Middle frontal gyrus (tissue), 1 donor: ENCODE data around the gene SCN5A.

Experiments
- DNase-seq: peaks from one replicate; pipeline ENCODE4 v3.0.0-alpha.2; 2015; ENCODE audit warnings: low spot score; ENCODE audit errors: extremely low spot score

Gene SCN5A

DNA sequence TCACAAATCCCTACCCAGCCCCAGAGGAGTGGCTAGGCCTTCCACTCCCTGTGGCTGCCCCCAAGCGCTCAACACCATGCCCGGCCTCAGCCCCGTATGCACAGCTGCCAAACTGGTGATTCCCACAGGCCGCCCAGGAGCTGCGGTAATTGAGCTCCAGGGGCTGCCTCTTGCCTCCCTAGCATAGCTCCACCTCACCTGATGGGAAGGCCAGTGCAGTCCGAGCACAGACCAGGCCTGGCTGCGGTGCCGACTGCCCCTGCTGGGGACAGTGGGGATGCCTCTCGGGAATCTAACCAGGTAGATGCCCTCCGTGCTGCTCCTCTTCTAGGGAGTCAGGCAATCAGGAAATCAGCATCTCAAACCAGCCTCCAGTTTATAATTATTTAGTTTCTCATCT, 25.9 kb downstream of the SCN5A start:
- DNase-seq = no peak

DNA sequence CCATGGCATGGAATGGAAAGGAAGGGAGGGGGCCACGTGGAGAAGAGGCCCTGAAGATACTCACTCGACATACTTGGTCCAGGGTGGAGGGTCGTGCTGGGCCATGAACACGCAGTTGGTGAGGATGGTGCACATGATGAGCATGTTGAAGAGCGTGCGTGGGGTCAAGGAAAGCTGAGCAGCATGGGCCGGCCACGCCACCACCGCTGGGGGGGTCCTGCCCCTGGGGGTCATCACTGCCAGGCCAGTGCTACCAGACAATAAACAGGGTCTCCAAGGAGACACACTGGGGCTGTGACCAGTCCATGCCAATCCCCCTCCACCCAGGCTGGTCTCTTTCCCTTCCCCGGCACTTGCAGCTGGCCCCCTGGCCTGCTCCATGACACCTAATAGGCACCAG, 27.2 kb downstream of the SCN5A start:
- DNase-seq = no peak

DNA sequence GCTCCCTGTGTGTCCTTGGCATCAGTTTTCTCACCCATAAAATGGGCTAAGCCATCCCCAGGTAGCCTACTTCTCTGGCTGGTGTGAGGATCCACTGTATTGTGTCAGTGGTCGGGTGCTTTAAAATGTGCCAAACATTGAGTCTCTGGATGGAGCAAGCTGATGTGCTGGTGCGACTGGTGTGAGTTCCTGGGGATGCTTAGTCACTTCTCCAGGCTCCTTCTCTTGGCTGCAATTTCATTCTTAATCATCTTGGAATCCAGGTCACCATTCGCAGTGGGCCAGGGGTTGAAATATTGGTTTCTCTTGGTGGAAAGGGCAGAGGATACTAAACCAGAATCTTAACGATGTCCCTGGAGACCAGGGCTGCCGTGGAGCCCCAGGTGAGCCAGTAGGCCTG, 29.3 kb downstream of the SCN5A start:
- DNase-seq = no peak

DNA sequence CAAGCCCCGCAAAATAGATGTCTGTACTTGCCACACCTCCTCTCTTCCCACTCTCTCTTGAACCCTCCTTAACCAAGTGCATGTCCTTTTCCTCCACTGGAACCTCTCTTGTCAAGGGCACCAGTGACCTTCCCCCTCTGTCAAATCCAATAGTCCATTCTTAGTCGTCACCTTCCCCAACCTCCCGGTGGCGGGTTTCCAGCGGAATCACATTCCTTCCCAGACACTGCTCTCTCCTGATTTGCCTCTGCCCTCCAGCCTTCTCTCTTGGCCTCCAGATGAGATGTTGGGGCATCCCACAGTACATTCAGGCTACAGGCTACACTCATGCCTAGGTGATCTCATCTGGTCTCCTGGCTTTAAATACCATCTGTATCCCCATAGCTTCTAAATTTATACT, 31.1 kb downstream of the SCN5A start:
- DNase-seq = no peak

DNA sequence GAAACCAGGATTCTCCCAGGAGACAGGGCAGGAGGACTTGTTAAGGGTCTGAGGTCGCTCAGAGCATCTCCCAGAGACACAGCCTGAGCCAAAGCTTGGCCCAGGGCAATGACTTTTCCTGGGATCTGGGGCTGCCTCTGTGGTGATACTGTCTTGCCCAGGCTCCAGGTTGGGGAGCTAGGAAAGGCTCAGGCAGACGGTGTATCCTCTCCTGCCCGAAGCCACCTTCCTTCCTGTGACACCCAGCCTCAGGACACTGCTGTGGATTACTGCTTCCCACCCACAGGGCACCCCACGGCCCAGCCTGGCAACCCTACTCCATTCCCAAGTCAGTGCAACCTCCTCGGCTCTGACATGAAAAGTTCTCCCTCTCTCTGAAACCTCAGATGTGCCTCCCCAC, 31.9 kb downstream of the SCN5A start:
- no peak for DNase-seq

DNA sequence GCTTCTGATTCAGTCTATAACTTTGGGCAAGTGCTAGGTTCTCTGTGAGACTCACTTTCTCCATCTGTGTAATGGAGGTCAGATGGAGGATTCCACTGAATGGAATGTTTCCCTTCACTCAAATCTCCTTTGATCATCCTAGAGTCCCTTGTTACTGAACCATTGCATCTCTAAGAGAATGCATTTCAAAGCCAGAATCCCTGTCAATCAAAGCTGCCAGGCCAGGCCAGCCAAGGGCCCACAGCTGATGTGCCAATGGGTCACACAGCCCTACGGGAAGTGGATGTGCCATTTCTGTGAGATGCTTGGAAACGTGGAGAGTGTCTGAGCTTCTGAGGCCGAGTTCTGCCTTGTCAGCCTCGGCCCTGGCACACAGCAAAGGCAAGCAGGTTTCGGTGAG, 32.4 kb downstream of the SCN5A start:
- no peak for DNase-seq

DNA sequence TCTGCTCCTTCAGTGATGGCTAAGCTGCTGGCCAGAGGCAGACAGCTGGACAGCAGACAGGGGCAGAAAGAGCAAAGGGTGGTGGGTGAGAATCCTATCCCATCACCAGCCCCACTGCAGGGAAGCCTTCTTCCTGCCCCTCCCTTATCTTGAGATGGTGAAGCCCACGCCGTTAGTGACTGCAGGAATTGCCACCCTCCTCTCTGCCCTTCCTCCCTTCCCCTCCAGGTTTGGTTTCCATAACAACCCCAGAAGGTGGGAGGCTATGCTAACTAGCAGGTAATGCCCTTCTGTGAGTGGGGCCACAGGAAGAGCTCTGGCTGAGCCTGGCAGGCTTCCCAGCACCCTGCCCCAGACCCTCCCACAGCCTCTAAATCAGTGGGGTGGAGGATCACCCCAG, 32.8 kb downstream of the SCN5A start:
- DNase-seq = no peak

DNA sequence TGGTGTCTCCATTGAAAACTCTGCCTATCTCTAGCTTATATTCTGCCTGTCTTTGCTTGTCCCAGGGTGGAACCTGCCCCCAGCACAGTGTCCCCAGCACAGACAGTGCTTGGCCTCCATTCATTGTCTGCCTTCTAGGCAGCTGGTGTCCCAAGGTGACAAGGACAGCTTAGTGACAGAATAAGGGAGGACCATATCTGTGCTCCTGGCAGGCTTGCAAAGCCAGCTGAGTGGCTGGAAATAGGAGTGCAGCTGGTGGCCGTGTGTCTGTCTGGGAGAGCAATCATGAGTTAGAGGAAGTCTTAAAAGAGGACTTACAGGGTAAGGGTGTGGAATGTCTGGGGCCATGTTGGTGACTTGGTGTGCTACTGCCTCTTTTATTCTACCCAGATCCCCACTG, 33.4 kb downstream of the SCN5A start:
- DNase-seq = no peak

DNA sequence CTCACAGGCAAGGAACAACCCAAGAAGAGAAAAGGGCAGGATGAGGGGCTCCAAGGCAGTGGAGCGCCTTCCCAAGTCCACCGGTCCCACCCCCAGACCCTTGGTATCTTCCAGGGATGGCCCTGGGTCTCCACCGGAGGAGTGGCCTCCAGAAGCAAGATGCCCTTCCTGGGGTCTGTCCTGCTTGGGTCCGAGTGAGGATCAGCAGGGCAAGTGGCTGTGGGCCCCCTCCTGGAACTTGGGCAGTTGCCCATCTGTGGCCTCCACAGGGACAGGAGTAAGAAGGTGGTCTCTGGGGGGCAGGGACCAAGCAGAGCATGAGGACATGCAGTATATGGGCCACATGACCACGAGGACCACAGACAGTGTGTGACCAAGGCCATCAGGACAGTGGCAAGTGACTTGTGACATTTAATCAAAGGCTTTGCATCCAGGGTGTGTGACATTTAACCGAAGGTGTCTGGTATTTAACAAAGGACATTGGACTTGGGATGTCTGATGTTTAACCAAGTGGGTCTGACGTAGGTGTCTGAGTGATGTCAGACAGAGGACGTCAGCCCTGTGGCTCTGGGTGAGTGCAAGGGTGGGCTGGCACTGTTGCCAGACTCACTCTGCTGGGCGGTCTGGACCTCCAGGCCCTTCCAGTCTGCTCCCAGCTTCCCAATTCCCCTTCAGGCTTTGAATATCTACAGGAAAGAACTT, 34.7 kb downstream of the SCN5A start:
- DNase-seq = no peak

DNA sequence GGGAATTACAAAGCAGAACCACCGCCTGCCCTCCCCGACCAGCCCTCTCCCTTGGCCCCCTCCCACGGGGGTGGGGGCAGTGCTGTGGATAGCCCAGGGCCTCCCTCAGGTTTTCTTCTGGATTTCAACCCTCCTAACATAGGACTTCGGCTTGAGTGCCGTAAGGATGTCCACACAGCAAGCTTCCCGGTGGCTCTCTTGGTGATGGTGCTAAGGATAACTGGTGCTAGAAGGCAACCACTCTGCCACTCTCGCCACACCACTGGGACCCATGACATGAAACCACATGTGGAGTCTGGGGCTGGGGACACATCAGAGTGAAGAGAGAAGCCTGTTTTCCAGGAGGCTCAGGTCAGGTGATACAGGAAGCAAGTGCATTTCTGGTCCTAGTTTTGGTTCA, 35.4 kb downstream of the SCN5A start:
- no peak for DNase-seq

DNA sequence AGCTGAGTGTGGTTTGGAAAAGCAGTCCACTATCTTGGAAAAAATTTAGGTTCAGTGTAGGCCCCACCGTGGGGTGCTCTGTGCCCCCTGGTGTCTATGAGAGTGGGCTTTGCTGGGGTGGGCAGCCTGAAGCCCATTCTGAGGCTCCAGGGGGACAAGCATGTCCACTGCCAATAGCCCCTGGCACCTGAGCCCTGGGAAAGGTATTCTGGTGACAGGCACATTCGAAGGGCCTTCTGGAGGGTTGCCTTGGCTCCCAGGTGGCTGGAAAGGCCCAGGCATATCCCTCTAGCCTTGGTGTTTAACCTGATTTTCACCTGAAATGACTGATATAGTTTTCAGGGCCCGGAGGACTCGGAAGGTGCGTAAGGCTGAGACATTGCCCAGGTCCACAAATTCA, 36.1 kb downstream of the SCN5A start:
- no peak for DNase-seq

DNA sequence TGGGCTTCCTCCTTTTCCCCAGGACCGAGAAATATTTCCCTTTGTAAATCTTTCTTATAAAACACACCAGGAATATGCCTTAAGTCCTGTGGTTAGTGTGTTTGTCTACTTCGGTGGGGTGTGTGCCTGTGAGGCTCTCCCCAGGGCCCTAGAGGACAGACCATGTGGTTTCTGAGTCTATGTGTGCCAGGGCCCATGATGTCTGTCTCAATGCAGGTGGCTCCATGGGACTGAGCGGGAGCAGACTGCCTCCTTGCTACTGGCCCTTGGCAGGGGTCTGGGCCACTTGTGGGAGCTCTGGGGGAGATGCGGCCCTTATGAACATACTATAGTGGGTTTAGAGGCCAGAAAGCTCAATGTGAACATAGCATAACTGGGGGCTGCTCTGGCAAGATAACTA, 37.6 kb downstream of the SCN5A start:
- DNase-seq = no peak

DNA sequence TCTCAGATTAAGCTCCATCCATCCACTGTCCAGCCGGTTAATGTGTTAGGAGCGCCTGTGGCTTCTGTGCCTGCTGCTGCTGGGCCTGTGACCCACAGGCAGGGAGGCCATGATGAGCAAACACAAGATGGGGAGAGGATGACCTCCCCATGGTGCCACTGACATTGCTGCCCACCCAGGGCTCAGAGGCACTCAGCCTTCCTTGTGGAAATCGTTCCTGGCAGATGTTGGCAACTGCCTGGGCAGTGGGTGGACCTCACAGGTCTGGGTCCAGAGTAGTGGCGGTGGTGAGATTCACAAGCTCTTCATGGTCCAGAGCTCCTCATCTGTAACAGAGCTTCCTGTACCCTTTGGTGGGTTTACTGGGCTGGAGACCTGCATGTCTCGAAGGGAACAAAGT, 38.6 kb downstream of the SCN5A start:
- DNase-seq = no peak

DNA sequence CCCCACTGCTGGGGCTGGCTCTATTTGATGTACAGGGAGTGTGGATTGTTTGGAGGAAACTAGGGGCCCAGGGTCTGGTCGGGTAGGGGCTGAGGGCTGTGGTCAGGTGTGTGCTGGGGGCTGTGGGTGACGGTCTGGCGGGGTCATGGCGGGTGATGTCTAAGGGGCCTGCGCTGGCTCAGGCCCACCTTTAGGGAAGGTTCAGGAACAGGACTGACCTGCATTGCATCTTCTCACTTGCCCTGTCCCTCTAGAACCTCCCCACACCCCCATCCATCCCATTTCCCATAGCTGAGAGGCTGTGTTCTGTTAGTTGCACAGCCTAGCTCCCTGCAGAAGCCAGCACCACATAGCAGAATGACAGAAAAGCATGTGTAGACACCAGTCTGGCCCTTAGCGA, 39.1 kb downstream of the SCN5A start:
- DNase-seq = no peak

DNA sequence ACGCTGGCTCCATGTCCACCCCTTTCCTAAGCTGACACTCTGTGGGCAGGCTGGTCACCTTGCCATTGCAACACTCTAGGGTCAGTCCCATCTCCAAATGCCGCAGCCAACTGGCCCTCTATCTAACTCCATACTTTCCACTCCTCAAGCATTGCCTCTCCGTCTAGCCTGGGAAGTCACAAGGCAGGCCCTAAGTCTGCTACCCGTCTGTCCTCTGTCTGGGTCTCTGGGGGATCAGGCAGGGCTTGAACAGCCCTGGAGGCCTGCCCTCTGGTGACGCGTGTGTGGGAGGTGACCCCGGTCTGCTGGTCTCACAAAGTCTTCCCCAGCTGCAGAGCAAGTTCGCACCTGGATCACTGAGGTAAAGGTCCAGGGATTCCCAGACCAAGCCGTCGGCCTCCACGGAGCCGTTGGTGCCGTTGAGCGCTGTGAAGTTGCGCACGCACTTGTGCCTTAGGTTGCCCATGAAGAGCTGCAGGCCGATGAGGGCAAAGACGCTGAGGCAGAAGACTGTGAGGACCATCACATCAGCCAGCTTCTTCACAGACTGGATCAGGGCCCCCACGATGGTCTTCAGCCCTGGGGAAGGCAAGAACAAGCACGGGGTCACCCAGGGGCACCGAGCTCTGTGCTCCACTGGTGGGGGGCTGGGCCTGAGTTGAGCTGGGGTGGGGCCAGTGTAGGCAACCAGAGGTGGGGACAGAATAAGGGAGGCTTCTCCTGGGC, 39.9 kb downstream of the SCN5A start:
- no peak for DNase-seq

DNA sequence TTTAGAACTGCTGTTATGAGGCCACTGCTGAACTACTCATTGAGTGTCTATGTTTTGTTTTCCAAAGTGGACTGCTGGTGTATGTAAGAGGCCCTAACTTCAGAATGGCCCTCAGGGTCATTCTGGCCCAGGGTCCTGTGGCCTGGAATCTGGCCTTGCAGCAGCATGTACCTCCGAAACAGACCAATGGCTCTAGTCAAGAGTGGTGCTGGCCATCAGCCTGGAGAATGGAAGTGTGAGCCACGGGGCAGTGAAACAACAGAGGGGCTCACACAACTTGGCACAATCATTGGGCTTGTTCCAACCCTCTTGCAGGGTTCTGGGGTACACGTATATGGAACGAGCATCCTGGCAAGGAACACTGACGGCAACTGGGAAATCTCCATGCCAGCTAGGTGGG, 40.5 kb downstream of the SCN5A start:
- DNase-seq = no peak

DNA sequence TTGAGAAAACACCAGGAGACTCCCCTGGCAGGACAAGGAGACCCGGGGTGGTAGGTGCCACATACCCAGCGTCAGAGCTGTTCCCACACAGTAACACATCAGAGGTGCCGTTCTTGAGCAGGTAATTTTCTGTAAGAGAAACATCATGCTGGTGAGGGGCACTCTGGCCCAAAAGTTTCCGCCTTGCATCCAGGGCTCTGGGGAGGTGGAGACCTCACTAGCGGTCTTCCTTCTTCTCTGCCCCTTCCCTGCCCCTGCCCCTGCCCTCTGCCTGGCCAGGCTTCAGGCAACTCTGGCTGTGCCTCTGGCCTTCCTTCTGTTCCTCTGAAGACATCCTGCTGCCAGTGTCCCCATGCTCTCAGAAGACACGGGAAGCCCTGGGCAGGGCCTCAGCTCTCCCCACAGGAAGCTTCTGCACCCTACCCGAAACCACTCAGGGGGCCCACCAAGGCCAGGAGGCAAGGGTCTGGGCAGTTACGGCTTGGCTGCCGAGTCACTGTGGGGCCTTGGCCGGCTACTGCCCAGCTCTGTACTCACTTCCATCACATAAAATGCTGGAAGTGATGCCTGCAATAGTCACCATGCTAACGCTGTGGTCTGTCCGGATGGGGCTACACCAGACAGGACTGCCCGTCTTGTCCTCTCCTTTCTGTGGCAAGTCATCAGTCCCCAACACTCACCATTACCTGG, 41.3 kb downstream of the SCN5A start:
- DNase-seq = no peak

DNA sequence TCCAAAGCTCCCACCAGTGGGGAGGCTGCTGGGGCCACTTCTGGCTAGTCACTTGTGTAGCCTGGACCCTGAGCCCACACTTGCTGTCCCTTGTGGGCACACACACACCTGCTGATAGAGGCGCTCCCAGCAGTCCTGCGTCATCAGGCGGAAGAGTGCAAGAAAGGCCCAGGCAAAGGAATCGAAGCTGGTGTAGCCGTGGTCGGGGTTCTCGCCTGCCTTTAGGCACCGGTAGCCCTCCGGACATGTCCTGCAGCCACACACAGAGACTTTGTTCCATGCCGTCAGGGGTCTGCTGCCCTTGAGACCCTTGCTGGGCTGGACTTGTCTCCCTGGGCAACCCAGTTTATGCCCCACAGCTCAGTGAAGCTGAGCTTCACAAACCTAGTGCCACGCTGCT, 42.9 kb downstream of the SCN5A start:
- DNase-seq = no peak

DNA sequence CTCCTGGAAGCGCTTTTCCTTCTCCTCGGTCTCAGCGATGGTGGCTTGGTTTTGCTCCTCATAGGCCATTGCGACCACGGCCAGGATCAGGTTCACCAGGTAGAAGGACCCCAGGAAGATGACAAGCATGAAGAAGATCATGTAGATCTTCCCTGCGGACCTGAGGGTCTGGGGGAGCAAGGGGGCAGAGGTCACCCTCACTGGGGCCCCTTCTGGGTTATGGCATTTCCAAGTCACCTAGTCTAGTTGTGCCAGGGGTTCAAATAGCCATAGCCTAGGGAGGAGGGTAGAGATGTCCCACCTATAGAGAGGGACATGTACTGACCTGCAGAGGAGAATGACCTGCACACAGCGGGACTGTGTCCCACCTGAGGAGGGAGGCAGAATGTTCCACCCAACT, 43.5 kb downstream of the SCN5A start:
- no peak for DNase-seq

DNA sequence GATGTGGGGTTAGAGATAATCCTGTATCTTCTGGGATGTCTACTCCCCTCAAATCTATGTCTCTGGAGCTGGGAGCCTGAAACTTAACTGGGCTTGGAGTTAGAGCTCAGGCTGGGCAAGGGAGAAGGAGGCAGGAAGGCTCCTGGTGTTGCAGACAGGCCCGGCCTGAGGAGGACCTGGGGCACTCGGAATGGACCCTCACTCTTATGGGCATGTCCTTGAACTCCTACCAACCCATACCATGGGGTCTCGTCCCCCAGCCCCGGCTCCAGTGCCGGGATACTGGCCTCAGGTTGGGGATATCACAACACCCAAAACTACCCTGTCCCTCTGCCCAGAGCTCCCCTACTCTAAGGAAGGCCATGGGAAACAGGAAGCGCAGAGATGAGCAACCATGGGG, 45.2 kb downstream of the SCN5A start:
- no peak for DNase-seq

DNA sequence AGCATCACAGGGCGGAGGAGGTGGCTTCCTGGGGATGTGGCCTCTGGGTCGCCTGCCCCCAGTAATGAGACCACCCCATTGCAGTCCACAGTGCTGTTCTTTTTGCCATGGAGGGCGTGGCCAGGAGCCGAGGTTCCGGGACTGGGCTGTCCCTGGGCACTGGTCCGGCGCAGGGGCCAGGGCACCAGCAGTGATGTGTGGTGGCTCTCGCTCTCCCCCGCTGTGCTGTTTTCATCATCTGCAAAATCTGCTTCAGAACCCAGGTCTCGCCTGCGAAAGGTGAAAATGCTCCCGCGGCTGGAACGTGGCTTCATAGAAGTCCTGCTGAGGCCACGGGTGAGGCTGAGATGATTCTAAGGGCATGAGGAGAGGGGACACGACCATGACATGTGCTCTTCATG, 45.8 kb downstream of the SCN5A start:
- no peak for DNase-seq

DNA sequence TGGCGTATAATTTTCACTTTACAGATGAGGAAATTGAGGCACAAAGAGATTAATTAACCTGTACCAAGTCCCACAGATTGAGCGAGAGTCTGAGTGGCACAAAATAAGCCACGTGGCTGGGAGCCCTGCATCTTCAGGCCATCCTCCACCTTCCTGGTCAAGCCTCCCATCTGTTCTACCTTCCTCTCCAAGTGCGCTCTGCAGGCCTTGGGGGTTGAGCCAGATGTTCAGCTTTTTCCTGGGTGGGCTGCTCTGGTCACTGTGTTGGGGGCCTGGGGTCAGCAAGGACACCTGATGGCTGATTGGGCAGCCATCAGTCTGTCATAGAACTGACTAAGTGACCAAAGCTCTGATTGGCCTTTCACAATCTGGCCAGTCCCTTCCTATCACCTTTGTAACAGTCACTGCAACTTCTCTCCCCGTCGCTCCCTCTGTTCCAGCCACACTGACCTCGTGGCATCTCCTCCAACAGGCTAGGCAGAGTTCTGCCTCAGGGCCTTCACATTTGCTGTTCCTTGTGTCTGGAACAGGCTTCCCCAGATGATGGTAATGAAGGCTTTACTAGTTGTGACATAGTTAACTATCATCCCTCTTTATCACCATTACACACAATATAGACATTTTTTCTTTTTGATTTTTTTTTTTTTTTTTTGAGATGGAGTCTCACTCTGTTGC, 46.8 kb downstream of the SCN5A start:
- DNase-seq = no peak
